ENCODE data around the gene C5. TPM values are rescaled to one million over a fixed set of nuclear protein-coding genes. Genes with fewer than 3 reads are reported as not detected.

C5 gene
- total and polyA plus RNA-seq, 9 of the 15 experiments (the other 6 are each of a cell fraction or from before 2014, with no cell fraction given) = 0.08 to 0.91 (median 0.42) TPM

- Histone ChIP-seq H3K27ac (ENCODE audit: extremely low read depth, low read depth, low read length) (no peak overlapping the region), H3K79me2 (ENCODE audit: control insufficient read depth, insufficient read depth, low read length) (no peaks in the 10 kb centered on the region), H4K20me1 (replicated peaks; ENCODE audit: control insufficient read depth, insufficient read depth, low read length) (no peaks in the 10 kb centered on the region), H3K4me3 (no peak overlapping the region), H3K27me3 (ENCODE audit: control insufficient read depth in 2 of 2, insufficient read depth in 2 of 2, low read length in 2 of 2) (peaks cover 2 to 11% of the 10 kb centered on the region in 2 experiments; a peak in 3 of 5 replicates), H3K4me2 (ENCODE audit: insufficient read depth, low read length) (no peak overlapping the region), H3K36me3 (ENCODE audit: control insufficient read depth, insufficient read depth, low read length) (no peaks in the 10 kb centered on the region), H2AFZ (ENCODE audit: low read depth, low read length) (peak overlapping the region; percentile 59; the same call in 1 of the 2 replicates), H3K9me3 (replicated peaks; ENCODE audit: control insufficient read depth, insufficient read depth, low read depth, low read length) (no peaks in the 10 kb centered on the region), H3K9me1 (ENCODE audit: control insufficient read depth, insufficient read depth, low read length) (no peaks in the 10 kb centered on the region), H3K4me1 (replicated peaks in 1 of 2; ENCODE audit: control insufficient read depth in 2 of 2, insufficient read depth in 2 of 2, low read length in 2 of 2) (peaks cover 8 to 27% of the 10 kb centered on the region in 2 experiments), H3K9ac (ENCODE audit: insufficient read depth in 1 of 2, low read depth in 2 of 2, low read length in 2 of 2) (no peak overlapping the region)
- in situ Hi-C loops (cut with MboI) = loop anchor here (25.0 kb wide), 1 partner anchor 328 kb away; no protein-coding TSS in a partner anchor
- CTCF ChIA-PET (ENCODE audit: low intra/inter-chr PET ratio) = no interaction called here
- no peak for TF ChIP-seq TARDBP (IDR thresholded peaks at IDR 0.05)
- no peak for TF ChIP-seq CBFB (CRISPR knock-in tag; IDR thresholded peaks at IDR 0.05)
- TF ChIP-seq MCM5 (IDR thresholded peaks at IDR 0.05; ENCODE audit: low read depth) = no peak
- TF ChIP-seq MECOM (CRISPR knock-in tag; IDR thresholded peaks at IDR 0.05) = no peak
- TF ChIP-seq YY1 (IDR thresholded peaks at IDR 0.05; ENCODE audit: borderline replicate concordance in 1 of 3, control insufficient read depth in 1 of 3, extremely low read depth in 1 of 3, insufficient read depth in 3 of 3, insufficient read length in 1 of 3, insufficient replicate concordance in 2 of 3, low read depth in 1 of 3, low read length in 2 of 3) = no peak
- no peak for TF ChIP-seq MED1 (CRISPR knock-in tag; IDR thresholded peaks at IDR 0.05; ENCODE audit: borderline replicate concordance)
- no peak for TF ChIP-seq CEBPG (CRISPR knock-in tag; IDR thresholded peaks at IDR 0.05)
- no peak for TF ChIP-seq CEBPG (tag; conservative IDR thresholded peaks at IDR 0.05 in 1 of 2, IDR thresholded peaks at IDR 0.05 in 1 of 2)
- TF ChIP-seq ZNF830 (CRISPR knock-in tag; IDR thresholded peaks at IDR 0.05) = no peak
- no peak for TF ChIP-seq EP400 (IDR thresholded peaks at IDR 0.05)
- no peak for FAIRE-seq
- POLR2A ChIA-PET = no interaction called here
- WGBS (ENCODE audit: insufficient coverage, low coverage, missing lambda C conversion rate) = 8% methylated on average over 10 of the region's 10 CpGs
- ATAC-seq = no peak
- no peak for DNase-seq (ENCODE audit: extremely low read depth in 1 of 4, low spot score in 3 of 4)
- intact Hi-C loops (cut with micrococcal nuclease) = no loop called here
- no TSS peak for BruUV-seq (replicated peaks)
These were observed 109.5 kb downstream of the C5 start for GRCh38 chr9:120940573-120940972.
